ENCODE measurements around the gene PNPLA6.

DNA sequence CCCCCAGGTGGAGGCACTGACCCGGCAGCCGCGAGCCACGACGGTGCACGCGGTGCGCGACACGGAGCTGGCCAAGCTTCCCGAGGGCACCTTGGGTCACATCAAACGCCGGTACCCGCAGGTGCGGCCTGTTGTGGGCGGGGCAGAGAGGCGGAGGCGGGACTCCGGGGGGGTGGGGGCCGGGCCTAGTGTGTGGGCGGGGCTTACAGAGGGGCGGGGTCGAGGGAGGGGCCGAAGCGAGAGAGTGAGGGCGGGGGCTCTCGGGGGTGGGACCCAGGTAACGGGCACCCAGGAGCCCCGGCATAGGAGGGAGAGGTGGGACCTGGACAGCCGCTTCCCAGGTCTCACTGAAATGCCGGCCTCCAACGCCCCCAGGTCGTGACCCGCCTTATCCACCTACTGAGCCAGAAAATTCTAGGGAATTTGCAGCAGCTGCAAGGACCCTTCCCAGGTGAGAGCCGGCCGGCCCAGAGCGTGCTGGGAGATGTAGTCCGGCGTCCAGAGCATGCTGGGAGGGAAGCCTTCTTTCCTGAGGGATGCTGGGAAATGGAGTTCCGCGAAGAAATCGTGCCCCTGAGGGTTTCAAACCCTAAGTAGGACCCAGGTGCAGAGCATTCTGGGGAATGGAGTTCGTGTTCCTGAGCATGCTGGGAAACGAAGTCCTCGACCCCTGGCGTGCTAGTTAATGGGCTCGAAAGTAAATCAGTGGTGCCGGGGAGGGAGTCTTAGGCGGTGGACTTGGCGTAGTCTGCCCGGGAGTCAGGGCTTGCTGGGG, 15.7 kb downstream of the PNPLA6 start:
- TF ChIP-seq POLR2A (IDR thresholded peaks at IDR 0.05): no peak
- TF ChIP-seq, protein P1, sequence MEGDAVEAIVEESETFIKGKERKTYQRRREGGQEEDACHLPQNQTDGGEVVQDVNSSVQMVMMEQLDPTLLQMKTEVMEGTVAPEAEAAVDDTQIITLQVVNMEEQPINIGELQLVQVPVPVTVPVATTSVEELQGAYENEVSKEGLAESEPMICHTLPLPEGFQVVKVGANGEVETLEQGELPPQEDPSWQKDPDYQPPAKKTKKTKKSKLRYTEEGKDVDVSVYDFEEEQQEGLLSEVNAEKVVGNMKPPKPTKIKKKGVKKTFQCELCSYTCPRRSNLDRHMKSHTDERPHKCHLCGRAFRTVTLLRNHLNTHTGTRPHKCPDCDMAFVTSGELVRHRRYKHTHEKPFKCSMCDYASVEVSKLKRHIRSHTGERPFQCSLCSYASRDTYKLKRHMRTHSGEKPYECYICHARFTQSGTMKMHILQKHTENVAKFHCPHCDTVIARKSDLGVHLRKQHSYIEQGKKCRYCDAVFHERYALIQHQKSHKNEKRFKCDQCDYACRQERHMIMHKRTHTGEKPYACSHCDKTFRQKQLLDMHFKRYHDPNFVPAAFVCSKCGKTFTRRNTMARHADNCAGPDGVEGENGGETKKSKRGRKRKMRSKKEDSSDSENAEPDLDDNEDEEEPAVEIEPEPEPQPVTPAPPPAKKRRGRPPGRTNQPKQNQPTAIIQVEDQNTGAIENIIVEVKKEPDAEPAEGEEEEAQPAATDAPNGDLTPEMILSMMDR (IDR thresholded peaks at IDR 0.05): no peak
